Retinal pigment epithelial cell (primary cell): ENCODE measurements around the gene SHLD1.

ENCODE experiments used
- DNase-seq: peaks from one replicate; pipeline ENCODE4 v3.0.0-alpha.2; 2010; ENCODE audit warnings: low read depth
- H3K4me3 ChIP-seq: 2 replicates; pipeline ENCODE4 v1.5.1; 2011; ENCODE audit warnings: mild to moderate bottlenecking, low read length, control low read depth, moderate library complexity
- TF ChIP-seq, protein P1 (sequence below): conservative IDR thresholded peaks from 2 replicates; pipeline ENCODE4 v1.5.1; 2011; ENCODE audit warnings: low read depth, low read length, control low read depth, inconsistent platforms

Gene SHLD1

DNA sequence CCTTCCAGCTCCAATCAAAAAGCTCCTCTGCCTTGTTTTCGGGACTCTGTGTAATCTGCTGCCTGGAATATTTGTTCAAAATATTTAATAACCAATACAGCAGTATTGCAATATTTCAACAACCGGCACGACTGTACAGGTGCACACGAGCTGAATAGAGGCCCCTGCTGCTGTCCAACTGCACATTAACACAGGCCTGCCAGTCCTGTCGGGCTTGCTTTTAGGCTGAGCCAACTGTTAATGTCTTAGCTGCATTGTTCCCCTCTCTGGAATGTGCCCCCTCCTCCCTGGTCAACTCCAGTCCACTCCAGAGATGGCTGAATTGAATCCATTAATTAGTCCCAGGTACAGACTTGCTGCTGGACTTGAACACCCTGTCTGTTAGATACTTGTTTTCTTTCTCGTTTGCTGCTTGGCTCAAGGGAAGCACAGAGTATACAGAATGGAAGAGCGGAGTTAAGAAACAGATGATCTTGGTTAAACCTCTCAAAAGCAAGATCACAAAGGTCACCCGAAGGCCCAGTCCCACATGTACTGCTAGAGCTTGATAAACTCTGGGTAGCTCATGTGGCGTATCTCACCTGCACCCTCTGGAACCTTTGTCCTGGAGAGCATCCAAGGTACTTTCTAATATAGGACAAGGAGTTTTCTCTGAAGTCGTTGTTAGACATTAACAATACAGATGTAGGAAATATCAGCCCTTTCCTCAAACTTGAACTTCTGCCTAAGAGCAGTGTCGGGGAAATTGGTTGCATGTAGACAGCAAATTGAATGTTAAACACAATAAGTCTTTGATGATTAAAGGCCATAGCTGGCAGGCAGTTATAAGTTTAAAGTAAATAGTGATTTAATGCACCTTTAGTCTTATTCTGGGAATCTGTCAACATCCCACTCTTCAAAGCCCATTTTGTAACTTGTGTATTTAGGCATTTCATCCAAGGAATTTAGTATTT lies 31.9 kb downstream of the SHLD1 start:
- no peak for DNase-seq
- TF ChIP-seq, protein P1, sequence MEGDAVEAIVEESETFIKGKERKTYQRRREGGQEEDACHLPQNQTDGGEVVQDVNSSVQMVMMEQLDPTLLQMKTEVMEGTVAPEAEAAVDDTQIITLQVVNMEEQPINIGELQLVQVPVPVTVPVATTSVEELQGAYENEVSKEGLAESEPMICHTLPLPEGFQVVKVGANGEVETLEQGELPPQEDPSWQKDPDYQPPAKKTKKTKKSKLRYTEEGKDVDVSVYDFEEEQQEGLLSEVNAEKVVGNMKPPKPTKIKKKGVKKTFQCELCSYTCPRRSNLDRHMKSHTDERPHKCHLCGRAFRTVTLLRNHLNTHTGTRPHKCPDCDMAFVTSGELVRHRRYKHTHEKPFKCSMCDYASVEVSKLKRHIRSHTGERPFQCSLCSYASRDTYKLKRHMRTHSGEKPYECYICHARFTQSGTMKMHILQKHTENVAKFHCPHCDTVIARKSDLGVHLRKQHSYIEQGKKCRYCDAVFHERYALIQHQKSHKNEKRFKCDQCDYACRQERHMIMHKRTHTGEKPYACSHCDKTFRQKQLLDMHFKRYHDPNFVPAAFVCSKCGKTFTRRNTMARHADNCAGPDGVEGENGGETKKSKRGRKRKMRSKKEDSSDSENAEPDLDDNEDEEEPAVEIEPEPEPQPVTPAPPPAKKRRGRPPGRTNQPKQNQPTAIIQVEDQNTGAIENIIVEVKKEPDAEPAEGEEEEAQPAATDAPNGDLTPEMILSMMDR = no peak
- H3K4me3 ChIP-seq = no peak overlapping the region

GRCh38 chr20:5784735-5785134 lies 34.5 kb downstream of the SHLD1 start:
- H3K4me3 ChIP-seq = no peak overlapping the region
- TF ChIP-seq, protein P1 = no peak
- DNase-seq = no peak

- peak; percentile 51 for DNase-seq
- no peak overlapping the region for H3K4me3 ChIP-seq
- TF ChIP-seq, protein P1 = no peak
Measured at GRCh38 chr20:5785146-5785545, 34.9 kb downstream of the SHLD1 start.

DNA sequence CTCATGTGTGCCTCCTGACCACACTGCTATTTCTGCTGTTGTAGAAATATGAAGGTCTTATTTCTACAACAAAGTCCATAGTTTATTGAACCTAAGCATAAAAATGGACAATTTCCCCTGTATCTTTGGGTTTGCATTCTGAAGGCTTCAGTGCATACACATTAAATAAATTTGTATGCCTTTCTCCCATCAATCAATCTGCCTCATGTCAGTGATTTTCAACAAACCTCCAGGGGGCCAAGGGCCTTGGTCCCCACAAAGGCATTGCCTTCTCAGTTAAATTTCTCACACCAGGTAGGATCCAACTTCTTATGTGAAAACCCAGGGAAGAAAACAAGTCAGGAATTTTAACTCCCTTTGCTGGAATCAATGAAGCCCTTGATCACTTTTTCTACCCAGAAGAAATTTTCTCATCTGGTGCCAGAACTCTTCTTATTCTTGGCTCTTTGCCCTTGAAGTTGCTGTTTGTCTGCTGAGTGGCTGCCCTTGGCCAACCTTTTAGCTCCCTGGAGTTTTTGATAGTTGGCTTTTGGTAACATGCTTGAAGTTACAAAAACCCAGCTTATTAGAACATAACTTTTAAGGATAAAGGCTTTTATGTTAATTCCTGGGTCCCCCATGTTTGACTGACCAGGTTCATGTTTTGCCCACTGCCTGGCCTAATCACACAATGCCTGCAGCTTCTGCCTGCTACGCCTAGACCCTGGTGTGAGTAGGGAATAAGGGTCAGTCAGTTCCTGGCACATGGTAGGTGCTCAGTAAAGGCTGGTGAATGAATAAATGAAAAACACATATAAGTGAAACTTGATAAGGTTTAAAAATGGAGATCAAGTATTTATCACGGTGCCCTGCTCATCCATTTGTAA lies 37.0 kb downstream of the SHLD1 start:
- TF ChIP-seq, protein P1 = peak; percentile 13
- H3K4me3 ChIP-seq = no peak overlapping the region
- peak; percentile 71 for DNase-seq

DNA sequence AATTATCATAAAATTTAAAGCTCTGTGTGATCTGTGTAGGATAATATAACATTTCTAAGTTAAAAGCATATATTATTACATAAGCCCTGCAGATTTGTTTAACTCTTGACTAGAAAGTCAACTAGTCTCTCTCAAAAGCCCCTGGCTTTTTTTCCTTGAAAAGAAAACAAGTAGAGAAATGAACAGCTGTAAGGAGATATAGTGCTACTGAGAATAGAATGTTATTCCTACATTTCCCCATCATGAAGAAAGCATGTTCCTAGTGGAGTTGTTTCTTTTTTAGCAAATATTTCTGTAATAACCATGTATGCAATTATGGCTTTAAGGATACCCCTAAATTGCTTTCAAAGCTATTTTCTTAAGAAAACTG lies 37.6 kb downstream of the SHLD1 start:
- TF ChIP-seq, protein P1 = no peak
- DNase-seq = no peak
- H3K4me3 ChIP-seq = no peak overlapping the region

DNA sequence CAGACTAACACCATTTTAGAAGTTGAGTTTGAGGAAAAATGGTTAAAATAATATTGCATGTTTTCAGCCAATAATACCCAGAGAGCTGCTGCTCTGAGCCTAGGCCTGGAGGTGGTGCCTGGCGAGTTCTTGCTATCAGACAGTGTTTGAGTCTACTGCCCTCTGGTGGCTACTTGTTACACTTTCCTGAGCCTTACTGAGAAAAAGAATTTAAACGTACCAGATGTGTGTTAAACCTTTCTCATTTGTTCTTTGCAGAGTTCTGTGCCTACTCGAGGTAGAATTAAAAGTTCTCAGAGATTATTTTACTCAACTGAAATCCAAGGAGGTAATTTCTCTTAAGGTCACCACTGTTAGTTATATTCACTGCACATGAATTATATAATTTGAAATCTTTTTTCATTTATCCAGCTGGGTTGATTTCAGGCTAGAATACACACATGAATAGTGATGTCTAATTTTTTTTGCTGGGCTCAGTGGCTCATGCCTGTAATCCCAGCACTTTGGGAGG lies 38.2 kb downstream of the SHLD1 start:
- peak; percentile 56 for DNase-seq
- TF ChIP-seq, protein P1 = peak; percentile 81
- H3K4me3 ChIP-seq = no peak overlapping the region
